GM20000 (cell line): ENCODE measurements around the gene MBOAT7.
"Not testable (repeated sequence)": the region's sequence is repeated elsewhere in the genome, so short reads cannot be mapped to it uniquely, and the experiment has no call there.

Experiments
- DNase-seq: peaks from one replicate; pipeline ENCODE4 v3.0.0; 2012; ENCODE audit warnings: low spot score
- CTCF ChIP-seq: IDR thresholded peaks from 2 replicates; pipeline ENCODE4 v1.5.1; 2012; ENCODE audit warnings: mild to moderate bottlenecking, control low read depth; ENCODE audit errors: extremely low read depth, missing control alignments

MBOAT7 gene

GRCh38 chr19:54204767-54205468 is 15.5 kb upstream of the MBOAT7 start:
- no peak for TF ChIP-seq CTCF
- no peak for DNase-seq

- DNase-seq, result no peak
- no peak for TF ChIP-seq CTCF
Observed at GRCh38 chr19:54203151-54203611, 13.8 kb upstream of the MBOAT7 start.

- no peak for DNase-seq
Observed at GRCh38 chr19:54201980-54202379, 12.6 kb upstream of the MBOAT7 start.

GRCh38 chr19:54201172-54201701 is 11.9 kb upstream of the MBOAT7 start:
- DNase-seq, result no peak
- no peak for TF ChIP-seq CTCF

More at GRCh38 chr19:54201980-54202379, 12.6 kb upstream of the MBOAT7 start:
- TF ChIP-seq CTCF, result no peak

- TF ChIP-seq CTCF, result no peak
- DNase-seq, result no peak
Observed at GRCh38 chr19:54199401-54199800, 10.0 kb upstream of the MBOAT7 start.

- DNase-seq, result no peak
- TF ChIP-seq CTCF, result no peak
Observed at GRCh38 chr19:54197121-54197520, 7.7 kb upstream of the MBOAT7 start.

GRCh38 chr19:54196536-54196935 is 7.2 kb upstream of the MBOAT7 start:
- no peak for TF ChIP-seq CTCF
- no peak for DNase-seq

GRCh38 chr19:54194463-54194862 is 5.1 kb upstream of the MBOAT7 start:
- DNase-seq, result not testable (repeated sequence)
